Measurements from ENCODE around the gene LACRT.

DNA sequence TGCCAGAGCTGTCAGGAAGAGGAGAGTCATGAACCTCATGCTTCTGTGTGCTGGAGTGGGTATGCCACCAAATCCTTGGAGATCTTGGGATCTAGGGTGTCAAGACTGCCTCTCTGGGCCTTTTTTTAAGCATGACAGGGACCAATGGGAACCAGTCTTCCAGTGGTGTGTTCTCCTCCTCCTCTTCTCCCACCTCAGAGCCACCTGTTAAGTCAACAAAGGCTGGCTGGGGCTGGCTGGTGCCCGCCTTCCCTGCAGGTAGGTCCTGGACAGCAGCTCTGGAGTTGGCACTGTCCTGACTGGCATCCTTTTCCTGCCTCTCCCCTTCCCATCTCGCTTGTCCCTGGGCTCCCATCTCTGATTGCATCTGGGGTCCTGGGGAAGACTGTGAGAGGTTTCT lies 13.6 kb upstream of the LACRT start, which contains the start of gene DCD:
- TF ChIP-seq, protein P1, sequence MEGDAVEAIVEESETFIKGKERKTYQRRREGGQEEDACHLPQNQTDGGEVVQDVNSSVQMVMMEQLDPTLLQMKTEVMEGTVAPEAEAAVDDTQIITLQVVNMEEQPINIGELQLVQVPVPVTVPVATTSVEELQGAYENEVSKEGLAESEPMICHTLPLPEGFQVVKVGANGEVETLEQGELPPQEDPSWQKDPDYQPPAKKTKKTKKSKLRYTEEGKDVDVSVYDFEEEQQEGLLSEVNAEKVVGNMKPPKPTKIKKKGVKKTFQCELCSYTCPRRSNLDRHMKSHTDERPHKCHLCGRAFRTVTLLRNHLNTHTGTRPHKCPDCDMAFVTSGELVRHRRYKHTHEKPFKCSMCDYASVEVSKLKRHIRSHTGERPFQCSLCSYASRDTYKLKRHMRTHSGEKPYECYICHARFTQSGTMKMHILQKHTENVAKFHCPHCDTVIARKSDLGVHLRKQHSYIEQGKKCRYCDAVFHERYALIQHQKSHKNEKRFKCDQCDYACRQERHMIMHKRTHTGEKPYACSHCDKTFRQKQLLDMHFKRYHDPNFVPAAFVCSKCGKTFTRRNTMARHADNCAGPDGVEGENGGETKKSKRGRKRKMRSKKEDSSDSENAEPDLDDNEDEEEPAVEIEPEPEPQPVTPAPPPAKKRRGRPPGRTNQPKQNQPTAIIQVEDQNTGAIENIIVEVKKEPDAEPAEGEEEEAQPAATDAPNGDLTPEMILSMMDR (IDR thresholded peaks at IDR 0.05; ENCODE audit: borderline replicate concordance, extremely low read depth, low read length, poor library complexity, severe bottlenecking) = no peak
- TF ChIP-seq EZH2 (IDR thresholded peaks at IDR 0.05; ENCODE audit: borderline replicate concordance, low read depth, low read length, severe bottlenecking) = no peak

Data from DND-41 (cell line).